IMR-90 (cell line): Measurements from ENCODE around the gene TP53TG5.

Experiments used
- CEBPB ChIP-seq: IDR thresholded peaks from 2 replicates; pipeline ENCODE4 v1.6.1; 2012; ENCODE audit warnings: low read depth, low read length, improper control_type of control experiment
- CTCF ChIP-seq: conservative IDR thresholded peaks from 2 replicates; pipeline ENCODE4 v1.5.1; 2012; ENCODE audit warnings: mild to moderate bottlenecking, low read depth, low read length, improper control_type of control experiment
- POLR2A ChIP-seq: IDR thresholded peaks from 2 replicates; pipeline ENCODE4 v1.6.1; 2012; ENCODE audit warnings: mild to moderate bottlenecking, low read depth, low read length
- RAD21 ChIP-seq: IDR thresholded peaks from 2 replicates; pipeline ENCODE4 v1.6.1; 2012; ENCODE audit warnings: low read length, improper control_type of control experiment

- peak; percentile 80 for TF ChIP-seq CTCF
- TF ChIP-seq RAD21: peak; percentile 75
- TF ChIP-seq CEBPB: no peak
- TF ChIP-seq POLR2A: no peak
Measured at GRCh38 chr20:45373353-45374100, 4.6 kb downstream of the TP53TG5 start.
